B cell (primary cell): ENCODE results near the gene ACOT11. TPM values are rescaled to one million over a fixed set of nuclear protein-coding genes. Genes with fewer than 3 reads are reported as not detected.

Experiments
- ATAC-seq: fragments of 200-7000 bp; cut with Tn5 transposase; one replicate; pipeline ENCODE4 v1.10.0; 2021; ENCODE audit warnings: low read depth, mild to moderate bottlenecking, moderate number of reproducible peaks, moderate library complexity
- CTCF ChIA-PET: fragments of 350-600 bp; sonication (Branson Sonifier 250); formaldehyde crosslinking; loops from one replicate; lab custom pipeline; 2021; ENCODE audit warnings: antibody characterized with exemption, inconsistent platforms; lab: Charles Lee
- POLR2A ChIA-PET: fragments of 350-600 bp; sonication (Branson Sonifier 250); formaldehyde crosslinking; loops from one replicate; lab custom pipeline; 2021; ENCODE audit warnings: antibody characterized with exemption; lab: Charles Lee
- DNase-seq: peaks from one replicate; pipeline ENCODE4 v3.0.0; 2013
- H2AFZ ChIP-seq: 2 replicates; pipeline ENCODE4 v1.6.1; 2012; ENCODE audit warnings: mild to moderate bottlenecking, low read depth, low read length; ENCODE audit not compliant: insufficient read depth, poor library complexity, severe bottlenecking
- H3K27ac ChIP-seq, 2 donors: 1 replicate in 1 of 2; 2 replicates in 1 of 2; pipeline ENCODE4 v1.5.1; 2012 to 2013; ENCODE audit warnings: low read length in 2 of 2, mild to moderate bottlenecking in 2 of 2, moderate library complexity in 1 of 2
- H3K27me3 ChIP-seq, 4 experiments: fragments of 200-600 bp in 1 of 4; sonication (generic) in 1 of 4; replicated peaks in 1 of 4; 1 replicate in 2 of 4; 2 replicates in 2 of 4; pipeline versions ENCODE4 v1.6.1 to v1.7.0; 2013 to 2016; ENCODE audit warnings: low read length in 3 of 4, mild to moderate bottlenecking in 2 of 4, mixed read lengths in 1 of 4, moderate library complexity in 1 of 4; ENCODE audit not compliant: insufficient read depth in 4 of 4, control insufficient read depth in 3 of 4; ENCODE audit errors: control extremely low read depth in 1 of 4
- H3K36me3 ChIP-seq, 2 experiments: replicated peaks in 1 of 2; 1 replicate in 1 of 2; 2 replicates in 1 of 2; pipeline versions ENCODE4 v1.6.1 to v1.7.1; 2013; ENCODE audit warnings: low read length in 1 of 2; ENCODE audit not compliant: insufficient read depth in 2 of 2, control insufficient read depth in 1 of 2; ENCODE audit errors: control extremely low read depth in 1 of 2, extremely low read depth in 1 of 2
- H3K4me1 ChIP-seq, 2 donors: fragments of 200-600 bp in 1 of 2; sonication (generic) in 1 of 2; 1 replicate in 1 of 2; 2 replicates in 1 of 2; pipeline versions ENCODE4 v1.5.1 to v1.6.1; 2013 to 2017; ENCODE audit warnings: low read length in 2 of 2; ENCODE audit not compliant: control insufficient read depth in 2 of 2, insufficient read depth in 2 of 2
- H3K4me2 ChIP-seq: replicated peaks from 2 replicates; pipeline ENCODE3; 2012; ENCODE audit warnings: mild to moderate bottlenecking, low read depth, low read length; ENCODE audit not compliant: poor library complexity, severe bottlenecking
- H3K4me3 ChIP-seq, 5 experiments: fragments of 200-600 bp in 1 of 5; sonication (generic) in 1 of 5; 1 replicate in 3 of 5; 2 replicates in 2 of 5; pipeline versions ENCODE4 v1.5.1 to v1.7.0; 2011 to 2016; ENCODE audit warnings: low read length in 4 of 5, mild to moderate bottlenecking in 4 of 5, low read depth in 2 of 5, control low read depth in 1 of 5, moderate library complexity in 1 of 5; ENCODE audit not compliant: insufficient read depth in 1 of 5; ENCODE audit errors: control extremely low read depth in 1 of 5, extremely low read depth in 1 of 5
- H3K79me2 ChIP-seq: fragments of 200-600 bp; sonication (generic); one replicate; pipeline ENCODE4 v1.6.0; 2016; ENCODE audit warnings: low read length; ENCODE audit not compliant: control insufficient read depth, insufficient read depth
- H3K9ac ChIP-seq: fragments of 200-600 bp; sonication (generic); 2 replicates; pipeline ENCODE4 v1.6.1; 2017; ENCODE audit warnings: mild to moderate bottlenecking, low read length, moderate library complexity
- H3K9me3 ChIP-seq, 3 donors: one replicate each; pipeline versions ENCODE4 v1.6.1 to v1.7.1; 2013; ENCODE audit warnings: low read length in 2 of 3; ENCODE audit not compliant: control insufficient read depth in 2 of 3, insufficient read depth in 1 of 3; ENCODE audit errors: control extremely low read depth in 1 of 3
- H4K20me1 ChIP-seq: 2 replicates; pipeline ENCODE4 v1.6.0; 2012; ENCODE audit warnings: mild to moderate bottlenecking, low read length; ENCODE audit not compliant: insufficient read depth, control insufficient read depth, poor library complexity, severe bottlenecking
- H3K27ac Mint-ChIP-seq: one replicate; pipeline ENCODE4 v1.8.0; 2021; ENCODE audit warnings: mixed read lengths
- H3K27me3 Mint-ChIP-seq: one replicate; pipeline ENCODE4 v1.8.0; 2021; ENCODE audit warnings: mixed read lengths
- H3K4me1 Mint-ChIP-seq: one replicate; pipeline ENCODE4 v1.8.0; 2021; ENCODE audit warnings: mixed read lengths
- H3K4me3 Mint-ChIP-seq: one replicate; pipeline ENCODE4 v1.8.0; 2021; ENCODE audit warnings: mixed read lengths
- H3K9me3 Mint-ChIP-seq: one replicate; pipeline ENCODE4 v1.8.0; 2022; ENCODE audit warnings: mixed read lengths; ENCODE audit not compliant: insufficient read depth
- EZH2 ChIP-seq: IDR thresholded peaks from 2 replicates; pipeline ENCODE4 v1.6.1; 2012; ENCODE audit warnings: borderline replicate concordance, low read depth, mild to moderate bottlenecking, moderate library complexity, low read length; ENCODE audit not compliant: insufficient read depth, poor library complexity, severe bottlenecking
- WGBS: methylation state at CpG from one replicate; pipeline ENCODE4 v1.1.5; 2013; ENCODE audit warnings: missing lambda C conversion rate; ENCODE audit not compliant: insufficient coverage; 5-methylcytosine and 5-hydroxymethylcytosine counted together
- intact Hi-C: fragments of 100-400 bp; cut with micrococcal nuclease; formaldehyde crosslinking; loops from one replicate; pipeline ENCODE4 v1.10.0; 2022
- polyA plus RNA-seq: library from polyadenylated mRNA; depleted of rRNA; stranded (reverse); fragments of >200 nt; gene quantifications from 2 replicates; pipeline ENCODE4 v1.2.3, GENCODE V29; 2012
- total RNA-seq, 2 donors: library from RNA; stranded (reverse); fragments of 120-200 nt in 1 of 2; gene quantifications; 1 replicate in 1 of 2; 2 replicates in 1 of 2; pipeline versions ENCODE4 v1.2.3 to v1.2.4, GENCODE V29; 2013 to 2022
- TF ChIP-seq, protein P1 (sequence below): fragments of 200-600 bp; IDR thresholded peaks from one replicate; pipeline ENCODE4 v1.8.0; 2022; ENCODE audit warnings: antibody characterized with exemption, mild to moderate bottlenecking

Gene ACOT11
- total and polyA plus RNA-seq, 2 donors (not counting 1 experiment from before 2014, with no cell fraction given) = 0.03 to 0.07 TPM

GRCh38 chr1:54603241-54603640, 55.2 kb downstream of the ACOT11 start:
- Histone ChIP-seq H3K4me1 (no peaks in the 10 kb centered on the region), H3K36me3 (no peaks in the 10 kb centered on the region), H3K27me3 (no peaks in the 10 kb centered on the region), H3K9ac (no peak overlapping the region), H2AFZ (no peak overlapping the region), H3K9me3 (no peaks in the 10 kb centered on the region), H3K27ac (no peak overlapping the region), H3K79me2 (no peaks in the 10 kb centered on the region), H3K4me3 (no peak overlapping the region), H4K20me1 (no peaks in the 10 kb centered on the region), H3K4me2 (no peak overlapping the region)
- Mint-ChIP-seq H3K9me3 (no peaks in the 10 kb centered on the region), H3K4me3 (no peak overlapping the region), H3K27ac (no peak overlapping the region), H3K4me1 (peaks cover 6% of the 10 kb centered on the region), H3K27me3 (no peaks in the 10 kb centered on the region)
- ATAC-seq (no peak), DNase-seq (no peak)
- TF ChIP-seq EZH2 = no peak
- TF ChIP-seq, protein P1, sequence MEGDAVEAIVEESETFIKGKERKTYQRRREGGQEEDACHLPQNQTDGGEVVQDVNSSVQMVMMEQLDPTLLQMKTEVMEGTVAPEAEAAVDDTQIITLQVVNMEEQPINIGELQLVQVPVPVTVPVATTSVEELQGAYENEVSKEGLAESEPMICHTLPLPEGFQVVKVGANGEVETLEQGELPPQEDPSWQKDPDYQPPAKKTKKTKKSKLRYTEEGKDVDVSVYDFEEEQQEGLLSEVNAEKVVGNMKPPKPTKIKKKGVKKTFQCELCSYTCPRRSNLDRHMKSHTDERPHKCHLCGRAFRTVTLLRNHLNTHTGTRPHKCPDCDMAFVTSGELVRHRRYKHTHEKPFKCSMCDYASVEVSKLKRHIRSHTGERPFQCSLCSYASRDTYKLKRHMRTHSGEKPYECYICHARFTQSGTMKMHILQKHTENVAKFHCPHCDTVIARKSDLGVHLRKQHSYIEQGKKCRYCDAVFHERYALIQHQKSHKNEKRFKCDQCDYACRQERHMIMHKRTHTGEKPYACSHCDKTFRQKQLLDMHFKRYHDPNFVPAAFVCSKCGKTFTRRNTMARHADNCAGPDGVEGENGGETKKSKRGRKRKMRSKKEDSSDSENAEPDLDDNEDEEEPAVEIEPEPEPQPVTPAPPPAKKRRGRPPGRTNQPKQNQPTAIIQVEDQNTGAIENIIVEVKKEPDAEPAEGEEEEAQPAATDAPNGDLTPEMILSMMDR = no peak
- intact Hi-C loops = no loop called here
- POLR2A ChIA-PET = no interaction called here
- 86% methylated on average over 4 of the region's 6 CpGs for WGBS
- CTCF ChIA-PET = no interaction called here

- DNase-seq (no peak), ATAC-seq (no peak)
- intact Hi-C loops = no loop called here
- H3K4me1 Mint-ChIP-seq = peaks cover 6% of the 10 kb centered on the region
- Histone ChIP-seq H3K27me3 (no peaks in the 10 kb centered on the region), H4K20me1 (no peaks in the 10 kb centered on the region), H3K4me1 (no peaks in the 10 kb centered on the region), H3K9ac (no peak overlapping the region), H3K27ac (no peak overlapping the region), H3K4me3 (no peak overlapping the region), H3K79me2 (no peaks in the 10 kb centered on the region), H2AFZ (peak overlapping the region; percentile 0), H3K4me2 (no peak overlapping the region), H3K9me3 (no peaks in the 10 kb centered on the region), H3K36me3 (no peaks in the 10 kb centered on the region)
- TF ChIP-seq, protein P1 = no peak
- TF ChIP-seq EZH2 = no peak
- H3K27ac Mint-ChIP-seq = no peak overlapping the region
- ChIA-PET POLR2A (no interaction called here), CTCF (no interaction called here)
- no peaks in the 10 kb centered on the region for H3K9me3 Mint-ChIP-seq
- H3K27me3 Mint-ChIP-seq = no peaks in the 10 kb centered on the region
- no peak overlapping the region for H3K4me3 Mint-ChIP-seq
- 83% methylated on average over 3 of the region's 7 CpGs for WGBS
Observed at GRCh38 chr1:54604051-54604450, 56.0 kb downstream of the ACOT11 start.
